HG03342 (cell line): ENCODE results near the gene APOBEC3C.
A peak's percentile ranks its signal among the peaks of the same experiment; 100 is the strongest.
"Not testable (repeated sequence)": the region's sequence is repeated elsewhere in the genome, so short reads cannot be mapped to it uniquely, and the experiment has no call there.

Experiments used
- ATAC-seq: cut with Tn5 transposase; IDR thresholded peaks from one replicate; pipeline ENCODE4 v1.9.1; 2021; ENCODE audit warnings: mild to moderate bottlenecking, moderate library complexity; ENCODE audit not compliant: unreplicated experiment

Gene APOBEC3C

GRCh38 chr22:38981992-38982927 lies 31.8 kb upstream of the APOBEC3C start, which contains the start of gene APOBEC3B:
TSS of gene APOBEC3B (plus strand) at chr22:38982347. CDS start at chr22:38982454, 107 bp downstream.
- ATAC-seq = peak; percentile 53

DNA sequence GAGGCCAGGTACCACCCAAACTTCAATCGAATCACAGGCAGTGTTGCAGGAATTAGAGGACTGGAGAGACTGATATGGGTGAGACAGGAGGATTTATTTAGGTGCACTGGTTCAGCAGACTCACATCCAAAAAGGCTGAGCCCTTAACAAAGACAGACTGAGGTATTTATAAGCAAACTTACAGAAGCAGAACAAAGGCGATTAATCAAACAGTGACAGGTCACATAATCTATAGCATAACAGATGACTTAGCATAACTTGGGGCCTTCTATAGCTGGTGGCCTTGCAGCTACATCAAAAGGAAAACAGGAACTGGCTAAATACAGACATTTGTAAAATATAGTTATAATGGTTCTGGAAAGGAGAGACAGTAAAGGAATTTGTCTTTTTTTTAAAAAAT lies 29.8 kb upstream of the APOBEC3C start:
- ATAC-seq = no peak

DNA sequence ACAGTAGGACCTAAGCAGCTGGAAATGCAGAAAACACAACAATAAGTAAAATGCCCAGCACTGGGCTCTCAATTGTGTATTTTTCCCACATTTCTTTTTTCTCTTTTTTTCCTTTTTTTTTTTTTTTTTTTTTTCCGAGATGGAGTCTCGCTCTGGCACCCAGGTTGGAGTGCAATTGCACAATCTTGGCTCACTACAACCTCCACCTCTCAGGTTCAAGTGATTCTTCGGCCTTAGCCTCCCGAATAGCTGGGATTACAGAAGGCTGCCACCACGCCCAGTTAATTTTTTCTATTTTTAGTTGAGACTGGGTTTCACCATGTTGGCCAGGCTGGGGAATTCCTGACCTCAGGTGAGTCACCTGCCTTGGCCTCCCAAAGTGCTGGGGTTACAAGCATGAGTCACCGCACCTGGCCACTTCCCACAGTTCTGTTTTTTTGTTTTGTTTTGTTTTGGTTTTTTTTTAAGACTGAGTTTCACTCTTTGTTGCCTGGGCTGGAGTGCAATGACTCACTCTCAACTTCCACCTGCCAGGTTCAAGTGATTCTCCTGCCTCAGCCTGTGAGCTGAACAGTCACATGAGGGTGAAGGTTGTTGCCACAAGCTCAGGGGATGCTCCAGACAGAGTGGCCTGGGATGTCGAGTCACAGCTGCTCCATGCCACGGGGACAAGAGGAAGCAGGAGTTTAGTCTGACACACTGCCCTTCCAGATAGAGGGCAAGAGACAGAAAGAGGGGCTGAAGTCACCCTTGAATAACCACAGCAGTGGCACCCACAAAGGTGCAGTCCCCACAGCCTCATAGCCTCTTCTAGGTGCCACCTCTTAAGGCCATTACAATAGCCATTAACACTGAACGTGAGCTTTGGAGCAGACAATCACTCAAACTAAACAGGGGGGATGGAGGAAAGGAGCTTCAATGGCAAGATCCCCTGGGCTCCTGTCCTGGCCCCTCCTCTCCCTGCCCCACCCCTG lies 29.0 kb upstream of the APOBEC3C start:
- peak; percentile 70 for ATAC-seq

- no peak for ATAC-seq
These were observed 27.4 kb upstream of the APOBEC3C start for GRCh38 chr22:38986629-38987028.

DNA sequence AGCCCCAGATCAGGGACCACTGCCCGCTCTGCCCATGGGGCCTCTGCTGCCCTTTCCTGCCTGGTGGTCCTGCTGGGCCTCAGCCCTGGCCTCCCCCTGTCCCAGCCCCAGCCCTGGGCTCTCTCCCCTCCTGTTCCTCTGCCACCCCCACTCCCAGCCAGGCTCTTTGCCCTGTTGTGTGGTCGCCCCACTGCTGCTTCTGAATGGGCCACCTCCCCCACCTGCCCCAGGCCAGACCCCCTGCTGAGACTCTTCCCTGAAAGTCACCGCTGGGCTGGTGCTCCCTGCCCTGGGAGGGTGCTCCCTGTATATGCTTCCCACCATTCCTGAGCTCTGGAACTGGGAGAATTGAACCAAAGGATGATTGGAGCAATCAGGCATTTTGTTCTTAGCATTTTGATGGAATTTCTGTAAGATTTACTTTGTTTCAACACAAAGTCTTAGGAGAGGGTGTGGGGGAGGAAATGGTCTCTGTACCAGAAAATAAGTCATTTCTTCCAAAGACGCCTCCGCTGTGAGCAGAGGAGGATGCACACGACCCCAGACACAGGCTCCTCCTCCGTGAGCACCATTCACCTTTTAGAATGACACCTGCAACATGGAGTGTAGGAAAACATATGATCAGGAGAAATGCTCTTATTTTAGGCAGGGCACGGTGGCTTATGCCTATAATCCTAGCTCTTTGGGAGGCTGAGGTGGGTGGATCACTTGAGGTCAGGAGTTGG lies 26.7 kb upstream of the APOBEC3C start:
- ATAC-seq = no peak

DNA sequence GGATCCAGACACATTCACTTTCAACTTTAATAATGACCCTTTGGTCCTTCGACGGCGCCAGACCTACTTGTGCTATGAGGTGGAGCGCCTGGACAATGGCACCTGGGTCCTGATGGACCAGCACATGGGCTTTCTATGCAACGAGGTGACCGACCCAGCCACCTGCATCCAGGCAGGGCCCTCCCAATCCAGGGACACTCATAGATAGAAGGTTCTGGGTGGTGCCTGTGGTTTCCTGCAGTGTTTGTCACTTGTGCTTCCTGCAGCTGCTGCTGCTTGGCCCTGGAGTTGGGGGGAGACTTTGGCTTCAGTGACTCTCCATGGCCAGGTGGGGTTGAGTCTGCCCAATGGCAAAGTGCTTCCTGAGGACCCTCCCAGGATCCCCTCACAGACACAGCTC lies 24.6 kb upstream of the APOBEC3C start:
- ATAC-seq = no peak

DNA sequence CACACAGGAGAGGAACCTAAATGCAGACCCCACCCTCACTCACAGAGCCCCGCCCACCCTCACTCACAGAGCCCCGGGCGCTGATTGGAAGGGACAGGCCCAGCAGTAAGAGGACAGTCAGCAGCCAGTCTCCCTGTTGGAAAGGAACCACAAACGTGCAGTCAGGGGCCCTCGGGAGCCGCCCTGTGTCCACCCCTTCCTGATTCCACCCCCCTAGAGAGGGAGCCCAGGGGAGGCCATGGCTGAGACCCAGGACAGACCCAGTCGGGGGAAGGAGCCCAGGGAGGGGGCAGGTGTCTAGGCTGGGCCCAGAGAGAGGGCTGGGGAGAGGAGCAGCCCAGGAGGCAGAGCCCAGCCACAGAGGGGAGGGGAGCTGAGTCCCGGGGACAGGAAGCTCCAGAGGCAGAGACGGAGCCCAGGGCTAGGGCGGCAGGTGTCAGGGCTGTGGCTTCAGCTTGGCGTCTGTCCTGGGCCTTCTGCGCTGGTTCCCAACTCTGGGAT lies 21.1 kb upstream of the APOBEC3C start:
- not testable (repeated sequence) for ATAC-seq

DNA sequence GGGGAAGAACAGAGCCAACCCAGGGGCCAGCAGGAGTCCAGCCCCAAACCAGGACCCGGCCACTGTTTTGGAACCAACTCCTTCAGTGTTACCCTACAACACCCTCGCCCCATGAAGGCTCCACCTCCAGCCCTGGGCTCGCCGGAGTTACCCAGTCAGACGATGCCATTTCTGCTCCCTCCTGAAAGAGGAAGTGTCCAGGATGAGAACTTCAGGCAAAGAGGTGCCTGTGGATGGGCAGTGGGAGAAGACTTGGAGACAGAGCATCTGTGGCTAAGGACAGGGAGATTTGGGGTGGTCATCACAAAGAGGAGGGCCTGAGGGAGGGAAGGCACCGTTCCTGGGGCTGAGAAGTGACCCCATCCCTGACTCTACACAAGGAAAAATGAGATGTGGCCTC lies 18.0 kb upstream of the APOBEC3C start:
- no peak for ATAC-seq

DNA sequence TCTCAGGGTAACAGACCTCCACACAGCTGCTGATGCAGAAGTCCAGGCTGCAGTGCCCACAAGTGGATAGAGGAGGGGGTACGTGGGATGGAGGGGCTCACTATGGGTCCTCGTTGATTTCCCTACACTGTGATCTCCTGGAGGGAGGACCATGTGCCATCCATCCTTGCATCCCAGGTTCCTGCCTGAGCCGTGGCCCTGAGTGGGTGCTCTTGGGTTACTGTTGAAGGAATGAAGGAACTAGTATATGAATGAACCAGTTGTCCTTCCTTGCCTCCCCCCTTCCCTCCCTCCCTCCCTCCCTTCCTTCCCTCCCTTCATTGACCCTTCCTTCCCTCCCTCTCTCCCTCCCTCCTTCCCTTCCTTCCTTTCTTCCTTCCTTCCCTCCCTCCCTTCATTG lies 16.5 kb upstream of the APOBEC3C start:
- ATAC-seq = no peak

GRCh38 chr22:39003165-39003638 lies 10.9 kb upstream of the APOBEC3C start:
- peak; percentile 66 for ATAC-seq

DNA sequence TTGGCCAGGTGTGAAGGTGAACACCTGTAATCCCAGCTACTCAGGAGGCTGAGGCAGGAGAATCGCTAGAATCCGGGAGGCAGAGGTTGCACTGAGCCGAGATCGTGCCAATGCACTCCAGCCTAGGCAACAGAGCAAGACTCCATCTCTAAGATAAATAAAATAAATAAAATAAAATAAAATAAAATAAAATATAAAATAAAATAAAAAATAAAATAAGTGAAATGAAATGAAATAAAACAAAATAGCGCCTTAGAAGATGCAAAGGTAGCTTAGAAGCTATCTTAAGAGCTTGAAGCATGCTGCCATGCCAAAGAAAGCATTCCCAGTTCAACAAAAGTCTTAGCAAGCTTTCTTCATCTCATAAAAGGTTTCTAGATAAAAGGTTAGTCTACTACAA lies 6.9 kb upstream of the APOBEC3C start:
- ATAC-seq = no peak

DNA sequence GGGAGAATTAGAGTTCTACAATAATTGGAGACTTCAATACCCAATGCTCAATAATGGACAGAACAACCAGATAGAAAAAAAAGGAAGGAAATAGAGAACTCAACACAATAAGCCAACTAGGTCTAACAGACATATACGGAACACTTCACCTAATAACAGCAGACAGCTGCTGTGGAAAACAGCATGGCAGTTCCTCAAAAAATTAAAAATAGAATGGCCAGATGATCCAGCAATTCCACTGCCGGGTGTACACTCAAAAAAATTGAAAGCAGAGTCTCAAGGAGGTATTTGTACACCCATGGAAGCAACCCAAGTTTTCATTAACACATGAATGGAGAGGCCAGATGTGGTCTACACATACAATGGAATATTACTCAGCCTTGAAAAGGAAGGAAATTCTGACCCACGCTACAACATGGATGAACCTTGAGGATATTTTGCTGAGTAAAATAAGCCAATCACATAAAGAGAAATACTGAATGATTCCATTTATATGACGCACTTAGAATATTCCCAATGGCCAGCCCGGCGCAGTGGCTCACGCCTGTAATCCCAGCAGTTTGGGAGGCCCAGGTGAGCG lies 5.7 kb upstream of the APOBEC3C start:
- not testable (repeated sequence) for ATAC-seq

GRCh38 chr22:39010946-39011345 lies 3.1 kb upstream of the APOBEC3C start:
- no peak for ATAC-seq

GRCh38 chr22:39012533-39013511 lies 1.2 kb upstream of the APOBEC3C start:
- ATAC-seq = no peak

- ATAC-seq = not testable (repeated sequence)
These were observed 506 bp upstream of the APOBEC3C start for GRCh38 chr22:39013561-39013941.

- ATAC-seq = not testable (repeated sequence)
These were observed 665 bp downstream of the APOBEC3C start for GRCh38 chr22:39014723-39015121.

- no peak for ATAC-seq
These were observed 2.5 kb downstream of the APOBEC3C start for GRCh38 chr22:39016592-39016991.

DNA sequence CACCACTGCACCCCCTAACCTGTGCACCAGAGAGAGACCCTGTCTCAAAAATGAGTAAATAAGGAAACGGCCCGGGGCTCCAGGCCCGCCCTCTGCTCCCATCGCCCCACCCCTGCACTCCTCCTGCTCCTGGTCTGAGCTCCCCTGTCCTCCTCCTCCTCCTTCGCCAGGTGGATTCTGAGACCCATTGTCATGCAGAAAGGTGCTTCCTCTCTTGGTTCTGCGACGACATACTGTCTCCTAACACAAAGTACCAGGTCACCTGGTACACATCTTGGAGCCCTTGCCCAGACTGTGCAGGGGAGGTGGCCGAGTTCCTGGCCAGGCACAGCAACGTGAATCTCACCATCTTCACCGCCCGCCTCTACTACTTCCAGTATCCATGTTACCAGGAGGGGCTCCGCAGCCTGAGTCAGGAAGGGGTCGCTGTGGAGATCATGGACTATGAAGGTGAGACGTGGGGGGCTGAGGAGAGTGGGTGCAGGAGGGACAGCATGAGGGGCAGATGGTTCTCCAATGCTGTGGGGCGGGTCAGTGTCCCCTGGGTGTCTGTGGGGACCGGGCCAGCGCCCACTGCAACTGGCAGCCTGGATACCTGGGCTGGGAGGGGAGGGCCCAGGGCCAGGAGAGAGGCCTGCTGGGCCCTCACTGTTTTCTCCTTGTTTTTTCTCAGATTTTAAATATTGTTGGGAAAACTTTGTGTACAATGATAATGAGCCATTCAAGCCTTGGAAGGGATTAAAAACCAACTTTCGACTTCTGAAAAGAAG lies 3.7 kb downstream of the APOBEC3C start:
- ATAC-seq = no peak
